Keratinocyte (primary cell): ENCODE data around the gene EMILIN3. TPM values are rescaled to one million over a fixed set of nuclear protein-coding genes. Genes with fewer than 3 reads are reported as not detected.

ENCODE experiments used
- DNase-seq: peaks from one replicate; pipeline ENCODE4 v3.0.0-alpha.2; 2011; ENCODE audit warnings: low read depth, missing footprints, low spot score
- FAIRE-seq: peaks from 2 replicates; lab custom pipeline; 2011; peaks lifted over from hg19 to GRCh38; lab: Jason Lieb, UNC
- H2AFZ ChIP-seq: 2 replicates; pipeline ENCODE4 v1.6.0; 2012; ENCODE audit warnings: low read length, control low read depth, inconsistent platforms; ENCODE audit not compliant: control insufficient read depth
- H3K27ac ChIP-seq: 2 replicates; pipeline ENCODE4 v1.5.1; 2011; ENCODE audit warnings: low read length; ENCODE audit not compliant: control insufficient read depth, insufficient read depth
- H3K27me3 ChIP-seq: 3 replicates; pipeline ENCODE4 v1.6.0; 2011; ENCODE audit warnings: low read length; ENCODE audit not compliant: control insufficient read depth, insufficient read depth; ENCODE audit errors: extremely low read depth
- H3K36me3 ChIP-seq, 2 experiments: 2 replicates in 1 of 2; 3 replicates in 1 of 2; pipeline ENCODE4 v1.5.1; 2011; ENCODE audit warnings: low read length in 2 of 2, mild to moderate bottlenecking in 1 of 2; ENCODE audit not compliant: control insufficient read depth in 2 of 2, insufficient read depth in 2 of 2; ENCODE audit errors: extremely low read depth in 1 of 2
- H3K4me1 ChIP-seq: 3 replicates; pipeline ENCODE4 v1.5.1; 2011; ENCODE audit warnings: low read length; ENCODE audit not compliant: control insufficient read depth, insufficient read depth; ENCODE audit errors: extremely low read depth
- H3K4me2 ChIP-seq: 3 replicates; pipeline ENCODE4 v1.6.0; 2011; ENCODE audit warnings: low read depth, low read length; ENCODE audit not compliant: control insufficient read depth, insufficient read depth; ENCODE audit errors: extremely low read depth
- H3K4me3 ChIP-seq, 3 experiments: fragments of 200-600 bp in 1 of 3; sonication (generic) in 1 of 3; 2 replicates in 2 of 3; 3 replicates in 1 of 3; pipeline ENCODE4 v1.5.1; 2011 to 2016; ENCODE audit warnings: low read length in 3 of 3, mild to moderate bottlenecking in 3 of 3, control low read depth in 2 of 3, inconsistent platforms in 1 of 3, low read depth in 1 of 3, mixed read lengths in 1 of 3, mixed run types in 1 of 3, moderate library complexity in 1 of 3; ENCODE audit not compliant: control insufficient read depth in 2 of 3, insufficient read depth in 2 of 3; ENCODE audit errors: extremely low read depth in 1 of 3
- H3K79me2 ChIP-seq: 2 replicates; pipeline ENCODE4 v1.6.0; 2012; ENCODE audit warnings: low read length; ENCODE audit not compliant: control insufficient read depth, insufficient read depth
- H3K9ac ChIP-seq: 3 replicates; pipeline ENCODE4 v1.6.0; 2011; ENCODE audit warnings: low read length; ENCODE audit not compliant: control insufficient read depth, insufficient read depth; ENCODE audit errors: extremely low read depth
- H3K9me1 ChIP-seq: 3 replicates; pipeline ENCODE4 v1.6.0; 2011; ENCODE audit warnings: low read length; ENCODE audit not compliant: control insufficient read depth, insufficient read depth; ENCODE audit errors: extremely low read depth
- H3K9me3 ChIP-seq: 2 replicates; pipeline ENCODE4 v1.5.1; 2012; ENCODE audit warnings: low read depth, low read length; ENCODE audit not compliant: control insufficient read depth
- H4K20me1 ChIP-seq: 3 replicates; pipeline ENCODE4 v1.6.0; 2011; ENCODE audit warnings: low read length; ENCODE audit not compliant: control insufficient read depth, insufficient read depth; ENCODE audit errors: extremely low read depth
- EZH2 ChIP-seq: IDR thresholded peaks from one replicate; pipeline ENCODE4 v1.6.1; 2012; ENCODE audit warnings: inconsistent platforms, mild to moderate bottlenecking, low read length, moderate library complexity
- dilution Hi-C: fragments of 300-500 bp; cut with MboI; formaldehyde crosslinking; loops from one replicate; pipeline ENCODE4 v1.7.0; 2020; ENCODE audit warnings: low sequenced_read_pairs; ENCODE audit not compliant: extremely low pct_ligation_motif_present
- polyA plus RNA-seq, 5 experiments: library from polyadenylated mRNA; depleted of rRNA in 3 of 5; stranded (reverse) in 3 of 5; stranded (forward) in 1 of 5; unstranded in 1 of 5; fragments of >200 nt; gene quantifications; 1 replicate in 1 of 5; 2 replicates in 3 of 5; 3 replicates in 1 of 5; pipeline versions ENCODE4 v1.2.1 to v1.2.3, GENCODE V29; 2011 to 2012; ENCODE audit warnings: missing spikeins in 2 of 5, low read depth in 1 of 5, low replicate concordance in 1 of 5
- TF ChIP-seq, protein P1 (sequence below), 3 experiments: IDR thresholded peaks in 1 of 3; conservative IDR thresholded peaks in 1 of 3; optimal IDR thresholded peaks in 1 of 3; 2 replicates in 2 of 3; 3 replicates in 1 of 3; pipeline versions ENCODE3 to v1.5.1; 2011; ENCODE audit warnings: low read length in 3 of 3, mild to moderate bottlenecking in 3 of 3, moderate library complexity in 2 of 3, control low read depth in 1 of 3, inconsistent platforms in 1 of 3; ENCODE audit not compliant: insufficient read depth in 2 of 3; ENCODE audit errors: extremely low read depth in 1 of 3

The EMILIN3 gene
- polyA plus RNA-seq, 1 donor (not counting 4 experiments of a cell fraction or from before 2014, with no cell fraction given) = not detected

DNA sequence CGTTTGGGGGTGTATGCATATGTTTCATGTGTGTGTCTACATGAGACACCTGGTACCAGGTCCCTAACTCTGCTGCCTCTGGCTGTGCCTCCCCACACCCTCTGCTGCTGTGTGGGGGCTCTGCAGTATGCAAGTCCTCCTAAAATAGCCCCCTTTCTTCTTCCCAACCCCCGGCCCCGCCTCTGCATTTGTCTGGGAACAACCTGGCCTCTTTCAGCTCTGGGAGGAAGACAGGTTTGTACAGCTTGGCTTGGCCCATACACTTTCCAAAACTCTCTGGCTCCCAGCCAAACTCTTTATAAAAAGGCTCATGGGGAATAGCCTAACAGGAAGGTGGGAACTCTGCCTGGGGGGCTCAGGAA lies 27.1 kb upstream of the EMILIN3 start:
- Histone ChIP-seq H3K9me3 (no peaks in the 10 kb centered on the region), H3K9ac (no peak overlapping the region), H3K27ac (no peak overlapping the region), H3K27me3 (no peaks in the 10 kb centered on the region), H3K79me2 (no peaks in the 10 kb centered on the region), H3K36me3 (no peaks in the 10 kb centered on the region), H2AFZ (no peak overlapping the region), H3K4me2 (no peak overlapping the region), H3K4me1 (peaks cover 17% of the 10 kb centered on the region), H4K20me1 (no peaks in the 10 kb centered on the region), H3K9me1 (peaks cover 2% of the 10 kb centered on the region), H3K4me3 (no peak overlapping the region)
- DNase-seq (no peak), FAIRE-seq (no peak)
- TF ChIP-seq, protein P1, sequence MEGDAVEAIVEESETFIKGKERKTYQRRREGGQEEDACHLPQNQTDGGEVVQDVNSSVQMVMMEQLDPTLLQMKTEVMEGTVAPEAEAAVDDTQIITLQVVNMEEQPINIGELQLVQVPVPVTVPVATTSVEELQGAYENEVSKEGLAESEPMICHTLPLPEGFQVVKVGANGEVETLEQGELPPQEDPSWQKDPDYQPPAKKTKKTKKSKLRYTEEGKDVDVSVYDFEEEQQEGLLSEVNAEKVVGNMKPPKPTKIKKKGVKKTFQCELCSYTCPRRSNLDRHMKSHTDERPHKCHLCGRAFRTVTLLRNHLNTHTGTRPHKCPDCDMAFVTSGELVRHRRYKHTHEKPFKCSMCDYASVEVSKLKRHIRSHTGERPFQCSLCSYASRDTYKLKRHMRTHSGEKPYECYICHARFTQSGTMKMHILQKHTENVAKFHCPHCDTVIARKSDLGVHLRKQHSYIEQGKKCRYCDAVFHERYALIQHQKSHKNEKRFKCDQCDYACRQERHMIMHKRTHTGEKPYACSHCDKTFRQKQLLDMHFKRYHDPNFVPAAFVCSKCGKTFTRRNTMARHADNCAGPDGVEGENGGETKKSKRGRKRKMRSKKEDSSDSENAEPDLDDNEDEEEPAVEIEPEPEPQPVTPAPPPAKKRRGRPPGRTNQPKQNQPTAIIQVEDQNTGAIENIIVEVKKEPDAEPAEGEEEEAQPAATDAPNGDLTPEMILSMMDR (optimal IDR thresholded peaks at IDR 0.05 in 1 of 3, IDR thresholded peaks at IDR 0.05 in 1 of 3, conservative IDR thresholded peaks at IDR 0.05 in 1 of 3; ENCODE audit: extremely low read depth in 1 of 3, insufficient read depth in 2 of 3, low read length in 3 of 3) = no peak
- TF ChIP-seq EZH2 = no peak
- dilution Hi-C loops = no loop called here

DNA sequence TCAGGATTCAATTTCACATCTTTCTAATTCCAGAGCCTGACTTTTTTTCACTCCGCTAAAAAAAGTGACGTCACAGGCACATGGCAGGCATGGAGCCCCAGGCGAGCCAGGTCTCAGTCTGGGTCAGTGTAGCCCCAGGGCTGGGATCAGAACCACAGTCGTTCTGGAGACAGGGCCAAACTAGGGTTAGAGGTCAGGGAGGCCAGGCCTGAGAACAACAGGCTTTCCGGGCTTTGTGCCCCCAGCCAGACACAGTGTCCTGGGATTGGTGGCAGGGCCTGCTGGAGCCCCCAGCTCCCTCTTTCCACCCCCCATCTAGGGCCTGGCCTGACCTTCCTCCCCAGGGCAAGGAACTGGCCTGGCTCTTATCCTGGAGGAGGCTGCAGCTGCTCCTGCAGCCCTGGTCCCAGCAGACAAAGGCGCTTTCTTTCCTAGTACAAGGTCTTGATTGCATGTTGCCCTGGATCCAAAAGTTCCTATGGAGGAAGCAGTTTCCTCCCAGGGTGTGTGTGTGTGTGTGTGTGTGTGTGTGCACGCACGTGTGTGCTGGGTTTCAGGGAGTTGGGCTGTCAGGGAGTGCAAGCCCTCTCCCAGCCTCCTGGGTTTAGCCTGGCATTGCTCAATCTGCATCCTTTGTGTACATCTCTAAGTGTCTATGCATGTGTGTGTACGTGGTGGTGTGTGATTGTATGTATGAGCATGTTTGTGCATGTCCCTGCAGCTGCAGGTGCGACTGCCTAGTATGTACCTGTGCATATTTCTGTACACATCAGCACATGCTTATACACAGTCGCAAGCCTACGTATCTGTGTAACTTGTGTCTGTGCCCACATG lies 26.5 kb upstream of the EMILIN3 start:
- no peak overlapping the region for H3K9ac ChIP-seq
- no peaks in the 10 kb centered on the region for H4K20me1 ChIP-seq
- H3K36me3 ChIP-seq = no peaks in the 10 kb centered on the region
- FAIRE-seq = no peak
- no peak overlapping the region for H3K4me3 ChIP-seq
- no peaks in the 10 kb centered on the region for H3K27me3 ChIP-seq
- DNase-seq = no peak
- H3K79me2 ChIP-seq = no peaks in the 10 kb centered on the region
- peaks cover 17% of the 10 kb centered on the region for H3K4me1 ChIP-seq
- dilution Hi-C loops = no loop called here
- H3K27ac ChIP-seq = no peak overlapping the region
- H2AFZ ChIP-seq = no peak overlapping the region
- H3K4me2 ChIP-seq = no peak overlapping the region
- peaks cover 2% of the 10 kb centered on the region for H3K9me1 ChIP-seq
- H3K9me3 ChIP-seq = no peaks in the 10 kb centered on the region
- TF ChIP-seq EZH2 = no peak
- TF ChIP-seq, protein P1 (optimal IDR thresholded peaks at IDR 0.05 in 1 of 3, IDR thresholded peaks at IDR 0.05 in 1 of 3, conservative IDR thresholded peaks at IDR 0.05 in 1 of 3; ENCODE audit: extremely low read depth in 1 of 3, insufficient read depth in 2 of 3, low read length in 3 of 3) = no peak
